Measurements from ENCODE around the gene KLK11. TPM values are rescaled to one million over a fixed set of nuclear protein-coding genes. Genes with fewer than 3 reads are reported as not detected.

Gene KLK11
- total RNA-seq, 2 experiments from 2014 or later, result not detected

- no peak overlapping the region for H3K27ac Mint-ChIP-seq
- ChIA-PET CTCF (no interaction called here), POLR2A (interaction anchor here (0.6 kb wide), 1 partner anchor 53 kb away, joined by 3 read pairs; no protein-coding TSS in a partner anchor)
- no peaks in the 10 kb centered on the region for H3K36me3 Mint-ChIP-seq (ENCODE audit: low read depth)
- no peaks in the 10 kb centered on the region for H3K9me3 Mint-ChIP-seq
- DNase-seq (no peak), ATAC-seq (no peak)
- H3K4me3 Mint-ChIP-seq, result no peak overlapping the region
- TF ChIP-seq CTCF (IDR thresholded peaks at IDR 0.05), result no peak
- peaks cover 28% of the 10 kb centered on the region for H3K27me3 Mint-ChIP-seq
- intact Hi-C loops (cut with micrococcal nuclease), result no loop called here
- H3K4me1 Mint-ChIP-seq (ENCODE audit: low read depth), result no peaks in the 10 kb centered on the region
Observed at GRCh38 chr19:51006406-51006805, 20.0 kb downstream of the KLK11 start.

- ChIA-PET POLR2A (no interaction called here), CTCF (no interaction called here)
- DNase-seq (no peak), ATAC-seq (no peak)
- Mint-ChIP-seq H3K4me3 (no peak overlapping the region), H3K4me1 (ENCODE audit: low read depth) (no peaks in the 10 kb centered on the region), H3K36me3 (ENCODE audit: low read depth) (no peaks in the 10 kb centered on the region), H3K9me3 (no peaks in the 10 kb centered on the region), H3K27me3 (peaks cover 30% of the 10 kb centered on the region), H3K27ac (no peak overlapping the region)
- no peak for TF ChIP-seq CTCF (IDR thresholded peaks at IDR 0.05)
- intact Hi-C loops (cut with micrococcal nuclease), result no loop called here
Observed at GRCh38 chr19:51005248-51005647, 21.2 kb downstream of the KLK11 start.

DNA sequence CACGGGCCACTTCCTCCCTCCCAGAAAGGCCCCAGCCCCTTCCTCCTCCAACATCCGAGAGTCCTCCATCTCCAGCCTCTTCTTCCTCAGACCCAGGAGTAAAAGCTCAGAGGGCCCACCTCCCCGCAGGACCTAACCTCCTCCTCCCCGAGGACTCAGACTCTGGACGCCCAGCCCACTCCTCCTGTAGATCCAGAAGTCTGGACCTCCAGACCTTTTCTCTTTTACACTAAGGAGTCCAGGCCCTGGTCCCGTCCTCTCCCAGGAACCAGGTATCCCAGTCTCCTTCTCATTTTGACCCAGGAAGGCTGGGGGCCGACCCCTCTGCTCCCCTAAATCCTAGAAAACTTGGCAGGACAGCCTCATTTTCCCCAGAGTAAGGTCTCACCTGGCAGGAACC is 23.1 kb downstream of the KLK11 start:
- ATAC-seq, result no peak
- Mint-ChIP-seq H3K4me3 (no peak overlapping the region), H3K27me3 (peaks cover 38% of the 10 kb centered on the region), H3K4me1 (ENCODE audit: low read depth) (no peaks in the 10 kb centered on the region), H3K36me3 (ENCODE audit: low read depth) (no peaks in the 10 kb centered on the region), H3K27ac (no peak overlapping the region), H3K9me3 (no peaks in the 10 kb centered on the region)
- no peak for TF ChIP-seq CTCF (IDR thresholded peaks at IDR 0.05)
- intact Hi-C loops (cut with micrococcal nuclease), result no loop called here
- POLR2A ChIA-PET, result no interaction called here
- DNase-seq, result no peak
- CTCF ChIA-PET, result no interaction called here

GRCh38 chr19:51002542-51003311 is 23.7 kb downstream of the KLK11 start:
- Mint-ChIP-seq H3K27ac (no peak overlapping the region), H3K9me3 (no peaks in the 10 kb centered on the region), H3K36me3 (ENCODE audit: low read depth) (no peaks in the 10 kb centered on the region), H3K27me3 (peaks cover 40% of the 10 kb centered on the region), H3K4me1 (ENCODE audit: low read depth) (no peaks in the 10 kb centered on the region), H3K4me3 (no peak overlapping the region)
- ChIA-PET CTCF (no interaction called here), POLR2A (no interaction called here)
- intact Hi-C loops (cut with micrococcal nuclease), result no loop called here
- DNase-seq (peak; percentile 60), ATAC-seq (peak; percentile 84)
- no peak for TF ChIP-seq CTCF (IDR thresholded peaks at IDR 0.05)

- no peak overlapping the region for H3K27ac Mint-ChIP-seq
Observed at GRCh38 chr19:51002089-51002532, 24.3 kb downstream of the KLK11 start.

More at GRCh38 chr19:51002089-51002532, 24.3 kb downstream of the KLK11 start:
- no peak for TF ChIP-seq CTCF (IDR thresholded peaks at IDR 0.05)
- Mint-ChIP-seq H3K27me3 (peaks cover 38% of the 10 kb centered on the region), H3K9me3 (no peaks in the 10 kb centered on the region), H3K36me3 (ENCODE audit: low read depth) (no peaks in the 10 kb centered on the region), H3K4me3 (no peak overlapping the region), H3K4me1 (ENCODE audit: low read depth) (no peaks in the 10 kb centered on the region)
- intact Hi-C loops (cut with micrococcal nuclease), result no loop called here
- no peak for DNase-seq
- POLR2A ChIA-PET, result interaction anchor here (0.7 kb wide), 1 partner anchor 136 kb away, joined by 3 read pairs; no protein-coding TSS in a partner anchor
- CTCF ChIA-PET, result no interaction called here
- no peak for ATAC-seq
